ENCODE data around the gene TPSAB1. TPM values are rescaled to one million over a fixed set of nuclear protein-coding genes. Genes with fewer than 3 reads are reported as not detected.
"Not testable (repeated sequence)": the region's sequence is repeated elsewhere in the genome, so short reads cannot be mapped to it uniquely, and the experiment has no call there.

Gene TPSAB1
- total RNA-seq, 1 donor from 2014 or later, result 8.9 TPM

DNA sequence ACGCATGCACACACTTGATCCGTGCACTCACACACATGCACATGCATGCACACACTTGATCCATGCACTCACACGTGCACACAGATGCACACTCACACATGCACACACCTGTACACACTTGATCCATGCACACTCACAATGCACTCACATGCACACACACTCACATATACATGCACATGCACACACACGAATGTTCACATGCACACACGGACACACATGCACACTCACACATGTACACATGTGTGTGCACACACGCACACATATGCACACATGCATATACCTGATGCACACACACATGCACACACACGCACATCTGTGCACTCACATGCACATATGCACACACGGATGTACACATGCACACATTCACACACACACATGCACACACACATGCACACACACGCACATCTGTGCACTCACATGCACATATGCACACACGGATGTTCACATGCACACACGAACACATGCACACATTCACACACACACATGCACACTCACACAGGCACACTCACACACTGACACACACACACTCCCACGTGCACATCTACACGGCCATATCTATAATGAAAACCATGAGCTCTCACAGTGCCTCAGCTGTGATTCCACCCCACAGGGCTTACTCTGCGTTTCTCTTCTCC is 7.5 kb downstream of the TPSAB1 start:
- DNase-seq (ENCODE audit: low spot score), result not testable (repeated sequence)

DNA sequence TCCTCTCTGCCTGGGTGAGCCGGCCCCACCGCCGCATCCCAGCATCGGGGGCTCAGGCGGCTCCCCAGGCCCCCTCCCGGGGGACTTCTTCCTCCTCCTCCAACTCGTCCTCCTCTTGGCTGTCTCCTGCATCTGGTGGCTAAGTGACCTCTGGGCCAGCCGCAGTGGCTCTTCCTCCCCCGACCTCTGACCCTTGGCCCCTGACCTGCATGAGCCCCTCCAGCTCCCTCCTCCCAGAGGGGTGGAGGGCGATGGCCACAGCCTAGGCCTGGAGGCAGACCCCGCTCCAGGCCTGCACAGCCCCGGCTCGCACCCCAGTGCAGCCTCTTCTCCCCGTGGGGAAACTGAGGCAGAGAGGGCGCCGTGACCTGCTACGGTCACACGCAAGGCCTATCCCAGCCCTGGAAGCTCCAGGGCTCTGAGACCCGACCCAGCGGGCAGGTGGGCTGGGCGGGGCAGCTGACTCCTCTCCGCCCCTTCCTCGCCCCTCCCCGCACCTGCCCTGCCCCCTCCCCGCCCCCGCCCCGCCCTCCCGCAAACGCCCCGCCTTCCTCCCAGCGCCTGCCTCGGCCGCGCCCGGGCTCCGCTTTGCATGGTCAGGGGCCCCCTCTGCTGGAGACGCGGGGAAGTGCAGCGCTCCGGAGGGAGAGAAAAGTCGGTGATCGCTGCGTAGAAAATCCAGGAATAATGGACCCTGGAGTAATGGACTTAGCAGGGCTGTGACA is 8.7 kb downstream of the TPSAB1 start:
- not testable (repeated sequence) for DNase-seq (ENCODE audit: low spot score)

DNA sequence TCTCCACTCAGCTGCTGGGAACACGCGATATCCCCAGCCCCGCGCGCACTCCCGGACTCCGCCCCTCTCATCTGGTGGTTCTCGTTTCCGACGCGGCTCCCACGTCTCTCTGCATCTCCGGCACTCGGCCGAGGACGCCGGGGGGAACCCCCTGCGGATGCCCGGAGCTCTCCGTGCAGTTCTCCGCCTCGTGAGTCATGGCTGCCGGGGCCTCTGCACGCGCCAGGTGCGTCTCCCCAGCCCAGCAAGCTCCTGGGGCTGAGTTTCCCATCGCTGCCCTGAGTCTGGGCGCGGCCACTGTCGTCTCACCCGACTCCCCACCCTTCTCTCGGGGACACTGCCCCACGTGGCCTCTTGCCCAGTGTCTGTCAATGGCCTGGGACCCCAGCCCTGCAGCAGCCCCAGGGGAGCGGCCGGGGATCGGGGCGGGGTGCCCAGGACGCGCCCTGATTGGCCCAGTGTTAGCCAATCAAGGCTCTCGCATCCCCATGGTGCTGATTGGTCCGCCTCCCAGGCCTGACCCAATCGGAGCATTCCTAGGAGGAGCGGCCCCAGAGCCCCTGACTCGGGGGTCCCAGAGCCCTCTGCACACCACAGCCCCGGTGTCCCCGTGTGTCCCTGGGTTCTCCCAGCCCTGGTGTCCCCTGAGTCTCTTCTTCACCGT is 13.3 kb downstream of the TPSAB1 start:
- not testable (repeated sequence) for DNase-seq (ENCODE audit: low spot score)

DNA sequence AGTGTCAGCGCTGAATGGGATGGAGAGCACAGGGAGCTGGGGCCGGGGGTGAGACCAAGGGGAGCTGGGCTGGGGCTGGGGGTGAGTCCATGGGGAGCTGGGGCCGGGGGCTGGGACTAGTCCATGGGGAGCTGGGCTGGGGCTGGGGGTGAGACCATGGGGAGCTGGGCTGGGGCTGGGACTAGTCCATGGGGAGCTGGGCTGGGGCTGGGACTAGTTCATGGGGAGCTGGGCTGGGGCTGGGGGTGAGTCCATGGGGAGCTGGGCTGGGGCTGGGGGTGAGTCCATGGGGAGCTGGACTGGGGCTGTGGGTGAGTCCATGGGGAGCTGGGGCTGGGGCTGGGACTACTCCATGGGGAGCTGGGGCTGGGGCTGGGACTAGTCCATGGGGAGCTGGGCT is 14.3 kb downstream of the TPSAB1 start:
- not testable (repeated sequence) for DNase-seq (ENCODE audit: low spot score)

DNA sequence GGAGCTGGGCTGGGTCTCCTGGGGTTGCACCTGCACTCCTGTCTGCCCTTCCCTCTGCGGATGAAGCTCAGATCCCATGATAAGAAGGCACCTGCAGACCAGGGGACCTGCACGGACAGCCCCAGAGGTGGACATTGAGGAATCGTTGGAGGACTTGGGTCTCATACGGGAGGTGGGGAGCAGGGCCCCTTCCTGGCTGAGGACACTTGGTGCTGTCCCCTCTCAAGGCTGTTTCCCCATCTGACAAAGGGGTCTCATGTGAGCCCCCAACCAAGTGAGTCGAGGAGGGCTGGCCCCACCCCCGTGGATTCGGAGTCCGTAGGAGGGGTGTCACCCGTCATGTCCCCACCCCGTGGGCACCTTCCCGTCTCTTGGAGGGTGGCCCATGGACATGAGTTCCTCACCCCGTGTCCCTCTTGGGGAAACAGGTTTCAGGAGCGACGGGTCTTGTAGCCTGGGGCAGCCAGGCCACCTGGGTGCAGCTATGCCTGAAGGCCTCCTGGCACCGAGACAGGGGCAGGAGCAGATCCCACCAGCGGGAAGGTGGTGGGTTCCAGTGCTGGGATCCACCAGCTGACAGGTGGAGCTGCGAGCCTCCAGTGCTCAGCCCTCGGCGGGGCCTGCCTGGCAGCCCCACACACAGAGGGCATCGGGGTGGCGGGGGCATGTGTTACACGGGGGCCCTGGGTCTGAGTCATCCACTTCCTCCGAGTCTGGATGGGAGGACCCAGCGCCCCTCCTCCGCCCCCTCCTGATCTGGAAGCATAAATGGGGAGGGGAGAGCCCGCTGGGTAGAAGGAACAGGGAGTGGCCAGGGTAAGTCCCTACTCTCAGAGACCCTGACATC is 15.0 kb downstream of the TPSAB1 start, which contains the start of gene TPSD1:
Gene TPSD1, plus strand, starts transcription at position 794 of the 847 bp plus-strand sequence. CDS start 212 bp downstream, outside the sequence.
- not testable (repeated sequence) for DNase-seq (ENCODE audit: low spot score)

DNA sequence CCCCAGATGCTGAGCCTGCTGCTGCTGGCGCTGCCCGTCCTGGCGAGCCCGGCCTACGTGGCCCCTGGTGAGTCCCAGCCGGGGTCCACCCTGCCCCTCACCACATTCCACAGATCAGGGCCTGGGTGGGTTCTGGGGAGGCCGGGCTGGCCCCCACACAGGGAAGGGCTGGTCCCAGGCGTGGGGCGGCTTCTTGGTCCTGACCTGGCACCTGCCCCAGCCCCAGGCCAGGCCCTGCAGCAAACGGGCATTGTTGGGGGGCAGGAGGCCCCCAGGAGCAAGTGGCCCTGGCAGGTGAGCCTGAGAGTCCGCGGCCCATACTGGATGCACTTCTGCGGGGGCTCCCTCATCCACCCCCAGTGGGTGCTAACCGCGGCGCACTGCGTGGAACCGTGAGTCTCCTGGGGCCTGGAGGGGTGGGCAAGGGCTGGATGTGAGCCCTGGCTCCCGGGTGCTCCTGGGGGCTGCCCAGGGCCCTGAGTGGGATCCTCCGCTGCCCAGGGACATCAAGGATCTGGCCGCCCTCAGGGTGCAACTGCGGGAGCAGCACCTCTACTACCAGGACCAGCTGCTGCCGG is 15.9 kb downstream of the TPSAB1 start:
- DNase-seq (ENCODE audit: low spot score), result not testable (repeated sequence)

DNA sequence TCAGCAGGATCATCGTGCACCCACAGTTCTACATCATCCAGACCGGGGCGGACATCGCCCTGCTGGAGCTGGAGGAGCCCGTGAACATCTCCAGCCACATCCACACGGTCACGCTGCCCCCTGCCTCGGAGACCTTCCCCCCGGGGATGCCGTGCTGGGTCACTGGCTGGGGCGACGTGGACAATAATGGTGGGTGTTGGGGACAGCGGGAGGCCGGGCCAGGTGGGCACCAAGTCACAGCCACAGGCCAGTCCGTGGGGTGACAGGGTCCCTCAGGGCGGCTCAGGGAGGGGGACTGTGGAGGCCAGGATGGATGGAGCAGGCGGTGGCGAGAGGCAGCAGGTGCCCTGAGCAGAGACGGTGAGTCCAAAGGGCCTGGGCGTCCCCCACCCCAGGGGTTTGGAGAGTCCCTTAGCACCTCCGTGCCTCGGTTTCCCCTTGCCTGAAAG is 16.4 kb downstream of the TPSAB1 start:
- no peak for DNase-seq (ENCODE audit: low spot score)

DNA sequence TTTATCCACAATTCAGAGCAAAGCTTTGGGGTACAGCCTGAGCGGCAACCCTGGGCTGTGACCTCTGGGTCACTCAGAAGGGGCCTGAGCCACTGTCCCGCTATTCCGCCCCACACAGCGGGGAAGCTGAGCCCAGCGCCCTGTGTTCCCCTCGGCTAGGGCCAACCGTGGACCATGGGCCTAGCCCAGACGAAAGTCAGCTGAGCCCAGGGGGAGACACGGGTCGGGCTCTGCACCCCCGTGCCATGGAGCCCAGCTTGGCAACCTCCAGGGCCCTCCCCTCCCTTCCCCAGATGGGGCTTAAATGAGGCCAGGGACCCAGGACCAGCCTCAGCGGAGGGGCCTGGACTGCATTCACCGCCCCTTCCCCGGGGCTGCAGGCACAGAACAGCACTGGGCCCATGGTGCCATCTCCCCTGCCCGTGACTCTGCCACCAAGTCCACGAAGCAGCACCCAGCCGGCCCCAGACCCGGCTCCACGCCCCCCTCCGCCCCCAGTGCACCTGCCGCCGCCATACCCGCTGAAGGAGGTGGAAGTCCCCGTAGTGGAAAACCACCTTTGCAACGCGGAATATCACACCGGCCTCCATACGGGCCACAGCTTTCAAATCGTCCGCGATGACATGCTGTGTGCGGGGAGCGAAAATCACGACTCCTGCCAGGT is 17.2 kb downstream of the TPSAB1 start:
- DNase-seq (ENCODE audit: low spot score), result no peak

DNA sequence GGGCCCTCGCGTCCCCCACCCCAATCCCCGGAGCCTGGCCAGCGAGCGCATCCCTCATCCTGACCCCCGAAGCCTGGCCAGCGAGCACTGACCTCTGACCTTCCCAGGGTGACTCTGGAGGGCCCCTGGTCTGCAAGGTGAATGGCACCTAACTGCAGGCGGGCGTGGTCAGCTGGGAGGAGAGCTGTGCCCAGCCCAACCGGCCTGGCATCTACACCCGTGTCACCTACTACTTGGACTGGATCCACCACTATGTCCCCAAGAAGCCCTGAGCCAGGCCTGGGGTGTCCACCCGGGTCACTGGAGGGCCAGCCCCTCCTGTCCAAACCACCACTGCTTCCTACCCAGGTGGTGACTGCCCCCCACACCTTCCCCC is 17.7 kb downstream of the TPSAB1 start:
- no peak for DNase-seq (ENCODE audit: low spot score)

DNA sequence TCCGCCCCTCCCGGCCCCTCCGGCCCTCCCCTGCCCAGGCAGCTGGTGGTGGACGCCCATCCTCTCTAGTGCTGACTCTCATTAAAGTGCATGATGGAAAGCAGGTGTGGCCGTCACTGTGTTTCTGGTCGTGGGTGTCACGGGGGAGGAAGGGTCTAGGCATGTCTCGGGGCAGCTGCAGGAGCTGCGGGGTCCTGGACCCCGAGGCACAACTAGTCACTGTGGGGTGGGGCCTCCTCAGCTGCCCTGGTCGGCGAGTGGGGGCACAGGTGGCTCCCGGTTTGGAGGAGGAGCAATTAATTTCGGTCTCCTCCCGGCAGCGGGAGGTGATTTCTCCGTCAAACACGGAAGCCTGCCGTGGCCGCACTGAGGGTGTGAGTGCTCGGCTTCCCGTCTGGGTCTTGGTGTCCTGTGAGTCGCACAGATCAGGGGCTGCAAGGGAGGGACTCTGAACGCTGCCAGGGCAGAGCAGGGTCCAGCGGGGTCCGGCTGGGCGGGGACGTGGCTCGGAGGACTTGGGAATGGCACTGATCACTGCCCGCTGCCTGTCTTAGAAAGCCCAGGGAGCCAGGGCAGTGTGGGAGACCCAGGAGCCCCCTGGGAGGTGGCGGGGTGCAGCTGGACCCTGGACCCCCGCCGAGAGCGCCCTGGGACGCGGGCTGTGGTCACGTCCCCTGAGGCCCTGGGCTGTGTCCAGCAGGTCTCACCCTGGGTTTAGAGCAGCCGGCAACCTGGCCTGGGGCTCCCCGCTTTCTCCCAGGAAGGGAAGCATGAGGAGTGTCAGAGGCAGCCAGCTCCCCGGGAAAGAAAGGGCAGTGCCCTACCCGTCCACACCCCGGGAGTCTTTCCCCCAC is 18.6 kb downstream of the TPSAB1 start:
- no peak for DNase-seq (ENCODE audit: low spot score)

DNA sequence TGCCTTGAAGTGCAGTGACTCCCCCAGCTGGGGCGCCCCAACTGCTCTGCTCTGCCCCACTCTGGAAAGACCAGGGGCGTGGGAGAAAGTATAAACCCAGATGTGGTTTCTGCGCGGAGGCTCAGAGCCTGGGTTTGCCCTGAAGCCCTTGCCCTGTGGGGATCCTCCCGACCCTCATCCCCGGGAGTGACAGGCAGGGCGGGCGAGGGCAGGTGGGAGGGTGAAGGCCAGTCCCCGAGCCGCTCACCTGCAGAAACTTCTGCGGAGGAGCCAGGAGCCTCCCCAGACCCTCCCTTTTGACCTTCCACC is 19.2 kb downstream of the TPSAB1 start:
- DNase-seq (ENCODE audit: low spot score), result no peak

DNA sequence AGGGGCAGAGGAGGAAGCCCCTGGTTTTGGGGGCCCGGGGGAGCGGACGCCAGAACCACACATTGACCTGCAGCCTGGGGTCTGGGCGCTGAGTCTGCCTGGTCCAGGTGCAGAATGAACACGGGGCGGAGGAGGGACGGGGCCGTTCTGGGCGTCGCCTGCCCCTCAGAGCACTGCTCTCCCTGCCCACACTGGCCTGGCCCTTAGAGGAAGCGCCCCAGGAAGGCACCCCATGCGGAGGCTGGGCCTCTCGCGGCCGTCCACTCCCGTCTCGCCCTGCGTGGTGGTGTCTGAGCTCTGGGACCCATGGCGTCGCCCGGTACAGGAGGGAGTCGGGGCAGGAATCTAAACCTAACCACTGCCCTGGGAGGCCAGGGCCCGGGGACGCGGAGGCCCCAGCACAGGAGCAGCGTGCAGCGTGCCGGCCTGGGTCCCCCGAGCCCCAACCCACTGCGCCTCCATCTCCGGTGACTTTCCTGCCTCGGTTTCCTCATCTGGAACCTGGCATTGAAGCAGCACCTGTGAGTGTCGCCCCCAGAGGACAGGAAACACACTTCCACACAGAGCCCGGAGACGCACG is 19.7 kb downstream of the TPSAB1 start:
- no peak for DNase-seq (ENCODE audit: low spot score)

DNA sequence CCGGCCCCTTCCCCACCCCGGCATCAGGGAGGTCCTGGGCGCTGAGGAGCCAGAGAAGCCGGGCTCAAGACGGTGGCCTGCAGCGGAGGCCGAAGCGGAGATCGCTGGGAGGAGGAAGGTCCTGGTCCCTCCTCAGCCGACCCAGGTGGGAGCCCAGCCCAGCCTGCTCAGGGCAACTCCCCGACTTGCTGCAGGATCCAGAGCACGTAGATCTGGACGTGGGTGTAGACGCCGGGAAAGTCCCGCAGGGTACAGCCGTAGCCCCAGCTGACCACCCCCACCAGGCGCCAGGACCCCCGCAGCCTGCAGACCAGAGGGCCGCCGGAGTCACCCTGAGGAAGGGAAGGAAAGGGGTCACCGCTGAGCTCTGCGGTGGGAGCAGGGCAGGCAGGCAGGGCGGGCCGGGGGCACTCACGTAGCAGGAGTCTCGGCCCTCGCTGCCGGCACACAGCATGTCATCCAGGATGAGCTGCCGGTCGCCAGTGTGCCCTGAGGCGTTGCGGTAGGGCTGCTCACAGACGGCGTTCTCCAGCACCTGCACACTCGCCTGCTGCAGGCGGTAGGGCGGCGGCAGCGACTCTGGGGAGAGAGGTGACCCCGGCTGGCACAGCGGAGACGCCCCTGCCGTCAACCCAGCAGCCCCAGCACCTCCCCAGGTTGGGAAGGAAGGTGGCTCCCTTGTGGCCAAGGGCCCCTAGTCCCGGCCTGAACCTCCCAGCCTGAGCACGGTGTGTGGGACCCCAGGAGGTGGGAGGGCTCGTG is 20.8 kb downstream of the TPSAB1 start:
- no peak for DNase-seq (ENCODE audit: low spot score)

DNA sequence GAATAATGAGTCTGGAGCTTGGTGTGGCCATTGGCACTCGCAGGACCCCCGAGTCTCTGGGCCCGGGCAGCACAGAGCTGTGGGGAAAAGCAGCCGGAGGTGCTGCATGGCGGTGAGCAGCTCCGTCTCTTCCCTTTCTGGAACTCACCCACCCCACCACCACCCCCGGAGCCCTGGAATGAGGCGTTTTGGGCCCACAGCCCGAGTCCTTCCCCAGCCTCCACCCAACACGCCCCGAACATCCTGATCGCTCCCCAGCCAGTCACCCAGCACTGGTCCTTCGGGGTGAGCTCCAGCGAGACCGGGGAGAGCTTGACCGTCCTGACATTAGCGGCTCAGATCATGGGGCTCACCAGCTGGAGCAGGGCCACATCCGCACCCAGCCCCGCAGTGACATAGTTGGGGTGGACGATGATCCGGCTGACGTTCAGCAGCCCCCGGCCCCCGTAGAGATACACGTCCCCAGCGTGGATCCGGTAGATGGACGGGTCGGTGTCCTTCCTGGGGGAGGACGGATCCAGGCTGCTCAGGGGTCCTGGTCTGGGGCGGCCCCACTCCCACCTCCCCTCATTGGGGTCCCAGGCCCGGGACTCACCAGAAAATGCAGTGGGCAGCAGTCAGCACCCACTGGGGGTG is 21.8 kb downstream of the TPSAB1 start:
- no peak for DNase-seq (ENCODE audit: low spot score)

DNA sequence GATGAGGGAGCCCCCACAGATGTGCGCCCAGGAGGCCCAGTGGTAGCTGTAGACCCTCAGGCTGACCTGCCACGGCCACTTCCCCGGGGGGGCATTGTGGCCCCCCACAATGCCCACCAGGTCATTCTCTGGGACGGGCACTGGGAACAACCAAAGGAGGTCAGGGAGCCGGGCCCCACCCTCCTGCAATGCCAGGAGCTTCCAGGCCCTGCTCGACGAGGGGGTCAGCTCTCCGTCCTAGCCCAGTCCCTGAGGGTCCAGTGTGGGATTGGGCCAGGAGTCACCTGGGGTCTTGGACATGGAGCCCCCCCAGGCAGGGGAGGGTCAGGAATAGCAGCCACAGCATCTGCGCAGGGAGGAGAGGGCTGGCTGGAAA is 22.3 kb downstream of the TPSAB1 start:
- no peak for DNase-seq (ENCODE audit: low spot score)

DNA sequence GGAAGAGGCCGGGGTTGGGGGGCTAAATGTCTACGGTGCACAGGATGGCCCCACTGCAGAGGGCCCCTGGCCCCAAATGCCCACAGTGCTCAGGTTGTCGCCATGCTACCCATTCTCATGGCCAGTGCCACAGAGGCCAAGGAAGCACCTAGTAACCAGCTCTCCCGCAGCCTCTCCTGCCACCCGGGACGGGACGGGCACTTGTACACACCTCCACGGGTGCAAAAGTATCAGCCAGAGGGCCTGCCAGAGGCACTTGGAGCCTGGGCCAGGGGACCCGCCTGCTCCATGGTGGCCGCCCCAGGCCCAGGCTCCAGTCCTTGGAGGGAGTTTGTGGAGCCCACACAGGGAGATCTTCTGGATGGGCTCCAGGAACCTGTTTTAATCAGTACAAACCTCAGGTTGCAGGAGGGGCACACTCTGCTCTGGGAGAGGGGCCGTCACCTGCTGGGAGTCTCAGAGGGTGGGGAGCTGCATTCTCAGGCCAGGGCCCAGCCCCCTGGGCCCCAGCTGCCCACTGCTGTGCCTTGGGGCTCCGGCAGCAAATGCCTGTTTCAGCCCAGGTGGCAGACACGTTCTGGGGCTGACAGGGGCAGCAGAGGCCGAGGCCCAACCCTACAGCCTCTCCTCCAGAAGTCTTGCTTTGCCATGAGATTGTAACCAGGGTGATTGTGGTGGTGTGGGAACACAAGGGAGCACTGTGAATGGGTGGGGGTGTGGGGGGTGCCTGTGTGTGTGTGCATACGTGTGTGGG is 23.3 kb downstream of the TPSAB1 start:
- no peak for DNase-seq (ENCODE audit: low spot score)

DNA sequence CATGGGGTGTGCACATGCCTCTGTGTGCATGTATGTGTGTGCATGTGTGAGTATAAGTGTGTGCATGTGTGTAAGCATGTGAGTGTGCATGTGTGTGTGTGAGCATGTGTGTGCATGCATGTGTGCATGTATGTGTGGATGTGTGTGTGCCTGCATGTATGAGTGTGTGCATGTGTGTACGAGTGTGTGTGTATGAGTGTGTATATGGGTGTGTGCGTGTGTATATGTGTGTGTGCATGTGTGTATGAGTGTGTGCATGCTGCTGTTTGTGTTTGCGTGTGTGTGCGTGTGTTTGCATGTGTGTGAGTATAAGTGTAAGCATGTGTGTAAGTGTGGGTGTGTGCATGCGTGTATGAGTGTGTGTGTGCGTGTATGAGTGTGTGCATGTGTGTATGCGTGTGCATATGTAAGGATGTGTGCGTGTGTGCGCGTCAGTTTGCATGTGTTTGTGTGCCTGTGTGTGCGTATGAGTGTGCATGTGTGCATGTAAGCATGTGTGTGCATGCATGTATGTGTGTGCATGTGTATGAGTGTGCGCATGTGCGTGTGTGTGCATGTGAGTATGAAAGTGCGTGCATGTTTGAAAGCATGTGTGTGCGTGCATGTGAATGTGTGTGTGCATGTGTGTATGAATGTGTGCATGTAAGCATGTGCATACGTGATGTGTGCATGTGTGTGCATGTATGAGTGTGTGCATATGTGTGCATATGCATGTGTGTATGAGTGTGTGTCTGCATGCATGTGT is 24.0 kb downstream of the TPSAB1 start:
- DNase-seq (ENCODE audit: low spot score), result no peak
